Adrenal gland (tissue), 5 donors: ENCODE results near the gene TRIO.

Experiments
- POLR2A ChIP-seq, 2 donors: fragments of 450-650 bp; IDR thresholded peaks; one replicate each; pipeline ENCODE4 v1.6.1; 2017; ENCODE audit warnings: antibody characterized with exemption in 2 of 2, mild to moderate bottlenecking in 2 of 2, moderate library complexity in 1 of 2
- TF ChIP-seq, protein P1 (sequence below), 6 experiments: fragments of 450-650 bp in 4 of 6; fragments of 200-600 bp in 2 of 6; sonication (generic) in 1 of 6; IDR thresholded peaks; 1 replicate in 5 of 6; 2 replicates in 1 of 6; pipeline versions ENCODE4 v1.5.1 to v1.8.0; 2016 to 2021; ENCODE audit warnings: antibody characterized with exemption in 6 of 6, mild to moderate bottlenecking in 2 of 6, moderate library complexity in 1 of 6
- donor health status: DM: no; HTN: no; CAD: no.

DNA sequence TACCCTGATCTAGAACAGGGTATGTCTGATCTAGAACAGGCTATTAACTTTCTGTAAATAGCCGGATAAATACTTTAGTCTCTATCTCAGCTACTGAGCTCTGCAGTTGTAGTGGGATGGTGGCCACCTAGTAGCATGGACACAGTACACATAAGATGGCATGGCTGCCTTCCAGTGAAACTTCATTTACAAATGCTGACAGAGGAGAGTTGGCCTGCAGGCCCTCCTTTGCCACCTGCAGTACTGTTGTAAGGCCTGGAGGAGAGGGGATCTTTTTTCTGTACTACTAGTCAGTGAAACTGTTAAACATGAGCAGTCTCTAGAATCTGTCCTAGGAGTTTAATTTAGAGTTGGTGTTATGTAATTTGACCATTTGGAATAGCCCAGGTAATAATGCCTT, 86.0 kb downstream of the TRIO start:
- no peak for TF ChIP-seq POLR2A (IDR thresholded peaks at IDR 0.05)
- TF ChIP-seq, protein P1, sequence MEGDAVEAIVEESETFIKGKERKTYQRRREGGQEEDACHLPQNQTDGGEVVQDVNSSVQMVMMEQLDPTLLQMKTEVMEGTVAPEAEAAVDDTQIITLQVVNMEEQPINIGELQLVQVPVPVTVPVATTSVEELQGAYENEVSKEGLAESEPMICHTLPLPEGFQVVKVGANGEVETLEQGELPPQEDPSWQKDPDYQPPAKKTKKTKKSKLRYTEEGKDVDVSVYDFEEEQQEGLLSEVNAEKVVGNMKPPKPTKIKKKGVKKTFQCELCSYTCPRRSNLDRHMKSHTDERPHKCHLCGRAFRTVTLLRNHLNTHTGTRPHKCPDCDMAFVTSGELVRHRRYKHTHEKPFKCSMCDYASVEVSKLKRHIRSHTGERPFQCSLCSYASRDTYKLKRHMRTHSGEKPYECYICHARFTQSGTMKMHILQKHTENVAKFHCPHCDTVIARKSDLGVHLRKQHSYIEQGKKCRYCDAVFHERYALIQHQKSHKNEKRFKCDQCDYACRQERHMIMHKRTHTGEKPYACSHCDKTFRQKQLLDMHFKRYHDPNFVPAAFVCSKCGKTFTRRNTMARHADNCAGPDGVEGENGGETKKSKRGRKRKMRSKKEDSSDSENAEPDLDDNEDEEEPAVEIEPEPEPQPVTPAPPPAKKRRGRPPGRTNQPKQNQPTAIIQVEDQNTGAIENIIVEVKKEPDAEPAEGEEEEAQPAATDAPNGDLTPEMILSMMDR (IDR thresholded peaks at IDR 0.05) = no peak
